H9 (cell line): ENCODE results near the gene LMOD1. TPM values are rescaled to one million over a fixed set of nuclear protein-coding genes. Genes with fewer than 3 reads are reported as not detected.

ENCODE experiments used
- DNase-seq: peaks from one replicate; pipeline ENCODE4 v3.0.0-alpha.2; 2017
- H2AFZ ChIP-seq: one replicate; pipeline ENCODE4 v1.6.1; 2013; ENCODE audit warnings: mild to moderate bottlenecking, low read length, control low read depth, moderate library complexity
- H2AK5ac ChIP-seq: 2 replicates; pipeline ENCODE4 v1.6.1; 2013; ENCODE audit warnings: low read length, control low read depth, mixed read lengths; ENCODE audit not compliant: insufficient read length
- H2BK120ac ChIP-seq: one replicate; pipeline ENCODE4 v1.6.1; 2013; ENCODE audit warnings: low read depth, mild to moderate bottlenecking, low read length, control low read depth, inconsistent platforms; ENCODE audit not compliant: poor library complexity, severe bottlenecking
- H2BK12ac ChIP-seq: 2 replicates; pipeline ENCODE4 v1.6.1; 2013; ENCODE audit warnings: low read length, control low read depth, mixed read lengths, low read depth; ENCODE audit not compliant: insufficient read length
- H2BK15ac ChIP-seq: 2 replicates; pipeline ENCODE4 v1.6.1; 2013; ENCODE audit warnings: low read depth, low read length, control low read depth
- H2BK20ac ChIP-seq: one replicate; pipeline ENCODE4 v1.6.1; 2013; ENCODE audit warnings: low read depth, mild to moderate bottlenecking, low read length, control low read depth, inconsistent platforms; ENCODE audit not compliant: poor library complexity, severe bottlenecking
- H2BK5ac ChIP-seq: 2 replicates; pipeline ENCODE4 v1.6.1; 2013; ENCODE audit warnings: low read length, control low read depth, mixed read lengths; ENCODE audit not compliant: insufficient read length
- H3K14ac ChIP-seq: 2 replicates; pipeline ENCODE4 v1.6.1; 2013; ENCODE audit warnings: low read length, control low read depth; ENCODE audit not compliant: insufficient read depth
- H3K18ac ChIP-seq: 2 replicates; pipeline ENCODE4 v1.6.1; 2013; ENCODE audit warnings: low read depth, mild to moderate bottlenecking, mixed read lengths, low read length, control low read depth; ENCODE audit not compliant: insufficient read length
- H3K23ac ChIP-seq: 2 replicates; pipeline ENCODE4 v1.6.1; 2013; ENCODE audit warnings: low read length, control low read depth, mixed read lengths, low read depth; ENCODE audit not compliant: insufficient read length
- H3K23me2 ChIP-seq: 2 replicates; pipeline ENCODE4 v1.6.1; 2013; ENCODE audit warnings: low read depth, mild to moderate bottlenecking, mixed read lengths, low read length, control low read depth; ENCODE audit not compliant: insufficient read length, poor library complexity, severe bottlenecking
- H3K27ac ChIP-seq: 2 replicates; pipeline ENCODE4 v1.5.1; 2013; ENCODE audit warnings: low read length, control low read depth, mixed read lengths, low read depth; ENCODE audit not compliant: insufficient read length
- H3K27me3 ChIP-seq: 2 replicates; pipeline ENCODE4 v1.6.1; 2013; ENCODE audit warnings: low read length, control low read depth, inconsistent platforms; ENCODE audit not compliant: insufficient read depth
- H3K4ac ChIP-seq: 2 replicates; pipeline ENCODE4 v1.6.1; 2013; ENCODE audit warnings: low read depth, mild to moderate bottlenecking, control low read depth, inconsistent platforms, low read length, moderate library complexity
- H3K4me1 ChIP-seq: 2 replicates; pipeline ENCODE4 v1.6.1; 2013; ENCODE audit warnings: low read length, control low read depth, inconsistent platforms; ENCODE audit not compliant: insufficient read depth
- H3K4me2 ChIP-seq: 2 replicates; pipeline ENCODE4 v1.6.1; 2013; ENCODE audit warnings: low read length, control low read depth, mixed read lengths; ENCODE audit not compliant: insufficient read length, insufficient read depth
- H3K56ac ChIP-seq: 2 replicates; pipeline ENCODE4 v1.6.1; 2013; ENCODE audit warnings: low read depth, mild to moderate bottlenecking, mixed read lengths, low read length, control low read depth; ENCODE audit not compliant: insufficient read length
- H3K79me1 ChIP-seq: 2 replicates; pipeline ENCODE4 v1.6.1; 2013; ENCODE audit warnings: low read depth, mild to moderate bottlenecking, moderate library complexity, low read length, control low read depth, inconsistent platforms; ENCODE audit not compliant: insufficient read depth, poor library complexity, severe bottlenecking
- H3K79me2 ChIP-seq: 2 replicates; pipeline ENCODE4 v1.6.1; 2013; ENCODE audit warnings: low read length, control low read depth, inconsistent platforms; ENCODE audit not compliant: insufficient read depth
- H3K9ac ChIP-seq: 2 replicates; pipeline ENCODE4 v1.6.1; 2013; ENCODE audit warnings: low read length, control low read depth, mixed read lengths; ENCODE audit not compliant: insufficient read length; ENCODE audit errors: extremely low read depth
- H3K9me3 ChIP-seq: one replicate; pipeline ENCODE4 v1.6.1; 2013; ENCODE audit warnings: low read depth, low read length, inconsistent platforms; ENCODE audit not compliant: control insufficient read depth
- H3T11ph ChIP-seq: one replicate; pipeline ENCODE4 v1.6.1; 2013; ENCODE audit warnings: mild to moderate bottlenecking, low read length, control low read depth, inconsistent platforms
- H4K20me1 ChIP-seq: one replicate; pipeline ENCODE4 v1.6.1; 2013; ENCODE audit not compliant: control insufficient read depth, insufficient read length, insufficient read depth
- H4K5ac ChIP-seq: 2 replicates; pipeline ENCODE4 v1.6.1; 2013; ENCODE audit warnings: low read depth, mild to moderate bottlenecking, mixed read lengths, low read length, control low read depth; ENCODE audit not compliant: insufficient read length
- H4K8ac ChIP-seq: replicated peaks from 2 replicates; pipeline ENCODE4 v1.6.1; 2013; ENCODE audit warnings: low read length, control low read depth, mixed read lengths, low read depth; ENCODE audit not compliant: insufficient read length
- H4K91ac ChIP-seq: 2 replicates; pipeline ENCODE4 v1.6.1; 2013; ENCODE audit warnings: low read depth, mild to moderate bottlenecking, moderate library complexity, mixed read lengths, low read length, control low read depth; ENCODE audit not compliant: insufficient read length
- H3K27ac Mint-ChIP-seq, 3 experiments: 2 replicates in 2 of 3; 3 replicates in 1 of 3; pipeline ENCODE4 v1.8.0; 2020 to 2021; ENCODE audit warnings: mixed read lengths in 3 of 3, mild to moderate bottlenecking in 1 of 3, moderate library complexity in 1 of 3
- H3K27me3 Mint-ChIP-seq: 2 replicates; pipeline ENCODE4 v1.8.0; 2021; ENCODE audit warnings: low read depth, mild to moderate bottlenecking, moderate library complexity, mixed read lengths
- H3K36me3 Mint-ChIP-seq, 3 experiments: 2 replicates in 2 of 3; 3 replicates in 1 of 3; pipeline ENCODE4 v1.8.0; 2020 to 2021; ENCODE audit warnings: low read depth in 3 of 3, mixed read lengths in 3 of 3; ENCODE audit not compliant: insufficient read depth in 1 of 3
- H3K4me1 Mint-ChIP-seq, 2 experiments: 2 replicates each; pipeline ENCODE4 v1.8.0; 2020; ENCODE audit warnings: mixed read lengths in 2 of 2
- H3K4me3 Mint-ChIP-seq, 2 experiments: 2 replicates in 1 of 2; 3 replicates in 1 of 2; pipeline ENCODE4 v1.8.0; 2020 to 2021; ENCODE audit warnings: mild to moderate bottlenecking in 2 of 2, mixed read lengths in 2 of 2, moderate library complexity in 1 of 2
- H3K9me3 Mint-ChIP-seq, 2 experiments: 2 replicates in 1 of 2; 3 replicates in 1 of 2; pipeline ENCODE4 v1.8.0; 2020; ENCODE audit warnings: mild to moderate bottlenecking in 2 of 2, mixed read lengths in 2 of 2, moderate library complexity in 1 of 2
- WGBS: extraction: QIAGEN DNeasy Blood & Tissue Kit; methylation state at CpG from one replicate; pipeline ENCODE4 v1.1.7; 2013; ENCODE audit warnings: missing lambda C conversion rate, low lambda C conversion rate, mixed read lengths; ENCODE audit not compliant: insufficient read length; ENCODE audit errors: extremely low coverage; 5-methylcytosine and 5-hydroxymethylcytosine counted together
- total RNA-seq: library from RNA; stranded (reverse); gene quantifications from 2 replicates; pipeline ENCODE4 v1.2.1, GENCODE V29; 2021
- TF ChIP-seq, protein P1 (sequence below): fragments of 200-600 bp; sonication (generic); conservative IDR thresholded peaks from 3 replicates; pipeline ENCODE4 v1.8.0; 2021; ENCODE audit warnings: antibody characterized with exemption, mild to moderate bottlenecking

Gene LMOD1
- total RNA-seq, 1 experiment from 2014 or later, result 0.31 TPM

DNA sequence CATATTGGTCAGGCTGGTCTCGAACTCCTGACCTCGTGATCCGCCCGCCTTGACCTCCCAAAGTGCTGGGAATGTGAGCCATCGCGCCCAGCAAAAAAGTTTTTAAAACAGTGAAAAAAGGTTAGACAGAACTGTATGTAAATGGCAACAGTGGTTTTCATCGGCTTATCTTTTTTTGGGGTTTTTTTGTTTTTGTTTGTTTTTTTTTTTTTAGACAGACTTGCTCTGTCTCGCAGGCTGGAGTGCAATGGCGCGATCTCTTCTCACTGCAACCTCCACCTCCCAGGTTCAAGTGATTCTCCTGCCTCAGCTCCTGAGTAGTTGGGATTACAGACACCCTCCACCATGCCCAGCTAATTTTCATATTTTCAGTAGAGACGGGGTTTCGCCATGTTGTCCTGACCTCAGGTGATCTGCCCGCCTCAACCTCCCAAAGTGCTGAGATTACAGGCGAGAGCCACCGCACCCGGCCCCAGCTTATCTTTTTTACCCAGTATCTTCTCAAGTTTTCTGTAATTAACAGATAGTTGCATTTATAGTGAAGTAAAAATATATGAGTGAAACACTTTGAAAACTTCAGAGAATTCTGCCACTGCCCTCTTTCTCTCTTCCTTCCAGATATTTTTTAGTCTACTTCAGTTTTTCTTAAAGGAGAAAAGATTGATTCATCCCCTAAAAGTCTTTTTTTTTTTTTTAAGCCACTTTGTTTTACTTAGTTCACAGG lies 22.0 kb upstream of the LMOD1 start:
- H3T11ph ChIP-seq, result no peak overlapping the region
- Mint-ChIP-seq H3K27me3 (no peaks in the 10 kb centered on the region), H3K4me3 (no peak overlapping the region), H3K9me3 (no peaks in the 10 kb centered on the region), H3K27ac (no peak overlapping the region), H3K4me1 (no peaks in the 10 kb centered on the region), H3K36me3 (peaks cover 29 to 67% (median 66%) of the 10 kb centered on the region in 3 experiments; a peak in 6 of 7 replicates)
- no peak overlapping the region for H3K27ac ChIP-seq
- H4K8ac ChIP-seq, result no peak overlapping the region
- WGBS, result no CpG with 5 or more reads among the region's 16 CpGs
- no peak for DNase-seq
- no peak overlapping the region for H2BK20ac ChIP-seq
- H3K23ac ChIP-seq, result no peak overlapping the region
- no peak overlapping the region for H2BK15ac ChIP-seq
- H3K14ac ChIP-seq, result no peak overlapping the region
- H3K27me3 ChIP-seq, result no peaks in the 10 kb centered on the region
- H3K23me2 ChIP-seq, result no peaks in the 10 kb centered on the region
- H3K56ac ChIP-seq, result no peak overlapping the region
- no peak overlapping the region for H2AFZ ChIP-seq
- H2BK5ac ChIP-seq, result no peak overlapping the region
- H3K79me1 ChIP-seq, result no peaks in the 10 kb centered on the region
- no peak overlapping the region for H3K4me2 ChIP-seq
- H3K4me1 ChIP-seq, result no peaks in the 10 kb centered on the region
- H2AK5ac ChIP-seq, result no peak overlapping the region
- H3K79me2 ChIP-seq, result no peaks in the 10 kb centered on the region
- no peak overlapping the region for H2BK120ac ChIP-seq
- H4K5ac ChIP-seq, result no peak overlapping the region
- H4K20me1 ChIP-seq, result no peaks in the 10 kb centered on the region
- no peak overlapping the region for H2BK12ac ChIP-seq
- H3K18ac ChIP-seq, result no peak overlapping the region
- no peak overlapping the region for H4K91ac ChIP-seq
- H3K4ac ChIP-seq, result no peak overlapping the region
- TF ChIP-seq, protein P1, sequence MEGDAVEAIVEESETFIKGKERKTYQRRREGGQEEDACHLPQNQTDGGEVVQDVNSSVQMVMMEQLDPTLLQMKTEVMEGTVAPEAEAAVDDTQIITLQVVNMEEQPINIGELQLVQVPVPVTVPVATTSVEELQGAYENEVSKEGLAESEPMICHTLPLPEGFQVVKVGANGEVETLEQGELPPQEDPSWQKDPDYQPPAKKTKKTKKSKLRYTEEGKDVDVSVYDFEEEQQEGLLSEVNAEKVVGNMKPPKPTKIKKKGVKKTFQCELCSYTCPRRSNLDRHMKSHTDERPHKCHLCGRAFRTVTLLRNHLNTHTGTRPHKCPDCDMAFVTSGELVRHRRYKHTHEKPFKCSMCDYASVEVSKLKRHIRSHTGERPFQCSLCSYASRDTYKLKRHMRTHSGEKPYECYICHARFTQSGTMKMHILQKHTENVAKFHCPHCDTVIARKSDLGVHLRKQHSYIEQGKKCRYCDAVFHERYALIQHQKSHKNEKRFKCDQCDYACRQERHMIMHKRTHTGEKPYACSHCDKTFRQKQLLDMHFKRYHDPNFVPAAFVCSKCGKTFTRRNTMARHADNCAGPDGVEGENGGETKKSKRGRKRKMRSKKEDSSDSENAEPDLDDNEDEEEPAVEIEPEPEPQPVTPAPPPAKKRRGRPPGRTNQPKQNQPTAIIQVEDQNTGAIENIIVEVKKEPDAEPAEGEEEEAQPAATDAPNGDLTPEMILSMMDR, result no peak
- no peaks in the 10 kb centered on the region for H3K9me3 ChIP-seq
- no peak overlapping the region for H3K9ac ChIP-seq
